DND-41 (cell line): Measurements from ENCODE around the gene OR5T1.

Source experiments
- EZH2 ChIP-seq: IDR thresholded peaks from 3 replicates; pipeline ENCODE4 v1.6.1; 2012; ENCODE audit warnings: borderline replicate concordance, low read depth, mild to moderate bottlenecking, moderate library complexity, low read length, inconsistent platforms; ENCODE audit not compliant: severe bottlenecking
- TF ChIP-seq, protein P1 (sequence below): IDR thresholded peaks from 2 replicates; pipeline ENCODE4 v1.5.1; 2012; ENCODE audit warnings: borderline replicate concordance, low read length, moderate library complexity, mild to moderate bottlenecking; ENCODE audit not compliant: poor library complexity, severe bottlenecking; ENCODE audit errors: extremely low read depth

DNA sequence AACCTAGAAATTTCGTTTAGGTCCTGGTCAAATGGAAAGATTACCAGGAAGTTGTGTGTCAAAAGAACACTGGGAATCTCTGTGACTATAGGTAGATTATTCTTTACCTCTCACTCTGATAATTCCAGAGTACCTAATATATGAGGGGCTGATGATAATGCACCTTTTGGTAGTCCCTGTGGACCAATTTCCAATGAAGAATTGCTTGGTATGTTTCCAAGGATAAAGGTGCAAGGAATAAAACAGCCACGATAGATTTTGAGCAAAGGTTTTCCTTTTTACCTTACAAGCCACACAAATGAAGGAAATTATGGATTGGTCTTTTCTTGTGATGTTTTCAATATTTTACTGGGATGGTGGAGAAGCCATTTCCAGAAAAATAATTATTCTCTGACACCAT, 18.2 kb downstream of the OR5T1 start, which contains the start of gene OR8H1:
- TF ChIP-seq, protein P1, sequence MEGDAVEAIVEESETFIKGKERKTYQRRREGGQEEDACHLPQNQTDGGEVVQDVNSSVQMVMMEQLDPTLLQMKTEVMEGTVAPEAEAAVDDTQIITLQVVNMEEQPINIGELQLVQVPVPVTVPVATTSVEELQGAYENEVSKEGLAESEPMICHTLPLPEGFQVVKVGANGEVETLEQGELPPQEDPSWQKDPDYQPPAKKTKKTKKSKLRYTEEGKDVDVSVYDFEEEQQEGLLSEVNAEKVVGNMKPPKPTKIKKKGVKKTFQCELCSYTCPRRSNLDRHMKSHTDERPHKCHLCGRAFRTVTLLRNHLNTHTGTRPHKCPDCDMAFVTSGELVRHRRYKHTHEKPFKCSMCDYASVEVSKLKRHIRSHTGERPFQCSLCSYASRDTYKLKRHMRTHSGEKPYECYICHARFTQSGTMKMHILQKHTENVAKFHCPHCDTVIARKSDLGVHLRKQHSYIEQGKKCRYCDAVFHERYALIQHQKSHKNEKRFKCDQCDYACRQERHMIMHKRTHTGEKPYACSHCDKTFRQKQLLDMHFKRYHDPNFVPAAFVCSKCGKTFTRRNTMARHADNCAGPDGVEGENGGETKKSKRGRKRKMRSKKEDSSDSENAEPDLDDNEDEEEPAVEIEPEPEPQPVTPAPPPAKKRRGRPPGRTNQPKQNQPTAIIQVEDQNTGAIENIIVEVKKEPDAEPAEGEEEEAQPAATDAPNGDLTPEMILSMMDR = no peak
- no peak for TF ChIP-seq EZH2
